ENCODE results near the gene TNFRSF13B.
"Not testable (repeated sequence)": the region's sequence is repeated elsewhere in the genome, so short reads cannot be mapped to it uniquely, and the experiment has no call there.

Gene TNFRSF13B

DNA sequence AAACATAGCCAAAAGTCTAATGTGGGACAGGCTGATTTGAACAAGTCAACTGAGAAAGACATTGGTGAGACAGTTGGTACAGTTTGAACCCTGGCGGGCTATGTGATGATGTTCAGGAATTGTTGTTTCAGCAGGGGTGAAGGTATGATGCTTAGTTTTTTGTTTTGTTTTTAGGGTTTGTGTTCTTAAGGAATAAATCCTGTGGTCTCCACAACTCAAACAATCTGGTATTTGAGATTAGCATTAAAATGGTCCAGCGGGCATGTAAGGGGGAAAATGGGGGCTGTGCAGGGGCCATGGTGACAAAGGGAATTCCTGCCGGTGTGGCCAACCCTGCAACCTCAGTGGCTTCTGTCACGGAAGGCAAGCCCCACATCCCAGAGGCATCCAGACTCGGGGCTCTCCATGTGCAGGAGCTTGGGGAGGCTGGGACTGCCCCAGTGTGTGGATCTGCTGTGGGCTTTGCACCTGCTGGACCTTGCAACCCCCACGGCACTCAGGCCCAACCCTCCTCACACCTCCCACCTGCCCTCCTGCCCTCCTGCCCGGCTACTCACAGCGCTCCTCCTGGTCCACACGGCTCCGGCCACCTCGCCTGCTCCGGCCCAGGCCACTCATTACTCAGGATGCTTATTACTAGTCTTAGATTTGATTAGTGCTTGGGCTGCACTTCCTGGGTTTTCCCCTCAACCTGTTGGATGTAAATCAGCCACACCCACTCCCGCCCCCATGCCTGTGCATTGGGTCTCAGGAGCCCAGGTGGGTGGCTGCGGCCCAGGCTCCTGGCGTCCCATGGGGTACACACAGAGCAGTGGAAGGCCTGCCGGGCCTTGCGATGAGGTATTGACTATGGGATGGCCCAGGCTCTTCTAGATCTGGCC is at the start of gene TNFRSF13B:
Gene TNFRSF13B (minus strand): TSS at position 661 of the 881 bp plus-strand sequence. CDS start 43 bp downstream, at position 618.
- no peak for DNase-seq

DNA sequence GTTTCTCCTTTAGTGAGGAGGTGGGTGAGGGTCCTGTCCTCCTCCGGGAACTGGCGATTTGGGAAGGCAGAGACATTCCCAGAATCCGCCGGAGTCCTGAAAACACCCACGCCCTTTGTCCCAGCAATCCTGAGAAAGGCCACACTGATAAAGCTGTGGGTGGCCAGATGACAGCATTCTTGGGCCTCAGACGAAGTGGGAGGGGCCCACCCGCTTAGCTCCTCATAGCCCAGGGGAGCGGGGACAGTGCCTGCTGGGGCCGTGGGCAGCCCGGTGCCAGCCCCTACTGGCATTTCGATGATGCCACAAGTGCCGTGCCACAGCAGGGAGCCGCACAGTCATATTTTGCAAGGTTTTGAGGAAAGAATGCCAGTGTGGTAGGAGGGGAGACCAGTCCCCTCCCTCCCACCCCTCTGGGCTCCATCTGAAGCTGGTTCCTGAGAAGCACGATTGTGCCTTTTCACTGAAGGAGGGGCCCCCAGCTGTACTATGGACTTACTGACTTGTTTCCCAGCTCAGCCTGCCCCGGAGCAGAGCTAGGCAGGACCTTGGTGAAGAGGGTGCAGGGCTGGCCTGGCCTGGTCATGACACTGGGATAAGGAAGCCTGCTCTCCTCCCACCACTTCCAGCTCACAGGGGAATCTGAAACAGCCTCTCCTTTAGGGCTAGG is 49.4 kb upstream of the TNFRSF13B start:
- no peak for DNase-seq

DNA sequence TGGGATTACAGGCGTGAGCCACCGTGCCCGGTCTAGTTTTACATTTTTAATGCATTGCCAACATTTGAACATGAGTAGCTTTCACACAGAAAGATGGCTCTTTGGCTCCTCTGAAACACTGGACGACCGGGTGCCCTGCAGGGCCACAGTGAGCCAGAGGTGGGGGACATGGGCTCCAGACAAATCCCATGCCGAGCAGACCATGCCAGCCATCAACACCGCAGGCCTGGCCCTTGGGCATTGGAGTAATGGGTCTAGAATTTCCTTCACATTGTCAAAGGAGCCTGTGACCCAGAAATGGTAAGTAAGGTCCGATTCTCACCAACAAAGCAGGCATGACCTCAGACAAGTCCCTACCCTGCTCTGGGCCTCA is 48.9 kb upstream of the TNFRSF13B start:
- DNase-seq = no peak

DNA sequence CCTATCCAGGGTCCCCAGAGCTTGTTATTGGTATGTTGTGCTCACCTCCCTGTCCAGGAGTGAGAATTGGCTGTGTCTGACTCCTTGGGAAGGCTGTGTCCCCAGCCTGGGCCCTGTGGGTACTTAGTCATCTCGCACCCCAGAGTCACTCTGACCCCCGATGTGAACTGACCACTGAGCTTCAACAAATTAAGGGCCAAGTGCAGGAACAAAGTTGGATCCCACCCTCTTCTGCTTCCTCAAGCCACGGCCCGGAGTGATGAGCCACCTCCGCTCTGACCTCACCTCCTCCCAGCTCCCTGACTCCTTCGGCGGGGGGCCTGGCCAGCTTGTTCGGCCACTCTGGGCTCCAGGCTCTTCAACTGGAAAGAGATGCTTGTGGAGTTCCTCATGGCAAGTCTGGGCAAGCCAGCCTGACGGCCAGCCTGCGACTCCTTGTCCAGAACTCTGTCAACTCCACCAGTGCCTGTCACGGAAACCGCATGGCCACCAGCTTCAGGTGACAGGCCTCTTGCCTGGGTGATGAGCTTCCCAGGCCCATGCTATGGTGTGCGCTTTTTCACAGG is 48.1 kb upstream of the TNFRSF13B start:
- no peak for DNase-seq

DNA sequence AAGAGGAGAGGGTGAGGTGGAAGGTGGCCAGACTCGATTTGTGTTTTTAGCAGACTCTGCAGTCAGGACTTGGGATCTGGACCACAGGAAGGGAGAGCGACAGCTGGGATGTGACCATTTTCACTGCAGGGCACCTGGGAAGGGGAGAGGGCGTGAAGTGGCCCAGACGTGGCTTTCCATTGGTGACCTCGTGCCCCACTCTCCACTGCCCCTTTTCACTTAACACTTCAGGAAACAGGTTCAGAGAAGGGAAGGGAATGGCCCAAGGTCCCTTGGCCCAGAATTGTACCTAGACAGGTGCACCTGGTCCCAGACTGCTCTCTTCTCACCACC is 47.5 kb upstream of the TNFRSF13B start:
- DNase-seq = no peak

DNA sequence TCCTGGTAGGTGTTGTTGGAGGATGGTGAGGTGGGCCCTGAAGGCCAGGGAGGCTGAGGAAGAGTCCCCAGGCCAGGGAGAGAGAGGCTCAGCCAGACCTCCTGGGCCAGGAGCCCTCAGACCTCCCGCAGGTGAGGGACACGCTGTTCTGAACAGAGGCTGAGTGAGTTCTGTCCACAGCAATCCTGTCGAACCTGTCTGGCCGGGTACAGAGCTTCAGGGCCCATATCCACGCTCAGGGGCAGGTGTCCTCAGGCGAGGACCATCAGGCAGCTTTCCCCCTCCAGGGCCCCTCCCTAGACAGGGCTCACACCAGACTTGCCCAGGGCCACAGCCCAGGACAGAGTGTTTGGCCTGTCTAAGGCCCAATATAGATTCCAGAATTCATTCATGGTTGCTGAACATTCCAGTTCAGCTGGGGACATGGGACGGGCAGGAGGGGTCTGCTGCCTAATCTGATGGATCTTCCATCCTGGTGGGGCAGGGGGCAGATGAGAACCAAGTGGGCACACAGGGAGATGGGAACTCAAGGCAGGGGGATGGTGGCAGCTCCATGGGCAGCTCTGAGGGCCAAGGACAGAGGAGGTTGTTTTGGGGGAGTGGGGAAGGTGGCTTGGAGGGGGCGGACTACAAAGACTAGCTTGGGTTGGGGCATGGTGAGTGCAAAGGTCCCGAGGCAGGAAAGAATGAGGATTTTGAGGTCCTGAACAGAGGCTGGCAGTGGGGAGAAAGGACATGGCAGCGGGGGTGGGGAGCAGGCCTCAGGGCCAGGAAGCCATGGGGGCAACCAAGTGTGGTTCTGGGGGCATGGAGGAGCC is 46.9 kb upstream of the TNFRSF13B start:
- no peak for DNase-seq

DNA sequence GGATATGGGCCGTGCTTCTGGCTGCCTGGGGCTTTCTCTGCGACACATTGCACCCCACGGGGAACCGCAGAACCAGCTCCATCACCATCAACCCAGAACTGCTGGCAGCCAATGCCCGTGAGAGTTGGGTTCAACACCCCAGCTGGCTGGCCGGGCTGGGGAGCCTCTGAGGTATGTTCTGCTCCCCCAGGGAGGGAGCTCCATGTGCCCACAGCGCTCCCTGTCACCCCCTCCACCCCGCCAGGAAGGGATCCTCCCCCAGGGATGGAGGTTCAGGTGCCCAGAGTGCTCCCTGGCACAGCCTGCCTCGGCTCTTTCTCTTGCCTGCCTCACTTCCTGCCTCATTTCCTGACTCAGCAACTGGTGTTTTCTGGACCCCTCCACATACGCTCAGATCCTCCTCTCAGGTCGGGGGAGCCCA is 46.1 kb upstream of the TNFRSF13B start:
- DNase-seq = no peak

DNA sequence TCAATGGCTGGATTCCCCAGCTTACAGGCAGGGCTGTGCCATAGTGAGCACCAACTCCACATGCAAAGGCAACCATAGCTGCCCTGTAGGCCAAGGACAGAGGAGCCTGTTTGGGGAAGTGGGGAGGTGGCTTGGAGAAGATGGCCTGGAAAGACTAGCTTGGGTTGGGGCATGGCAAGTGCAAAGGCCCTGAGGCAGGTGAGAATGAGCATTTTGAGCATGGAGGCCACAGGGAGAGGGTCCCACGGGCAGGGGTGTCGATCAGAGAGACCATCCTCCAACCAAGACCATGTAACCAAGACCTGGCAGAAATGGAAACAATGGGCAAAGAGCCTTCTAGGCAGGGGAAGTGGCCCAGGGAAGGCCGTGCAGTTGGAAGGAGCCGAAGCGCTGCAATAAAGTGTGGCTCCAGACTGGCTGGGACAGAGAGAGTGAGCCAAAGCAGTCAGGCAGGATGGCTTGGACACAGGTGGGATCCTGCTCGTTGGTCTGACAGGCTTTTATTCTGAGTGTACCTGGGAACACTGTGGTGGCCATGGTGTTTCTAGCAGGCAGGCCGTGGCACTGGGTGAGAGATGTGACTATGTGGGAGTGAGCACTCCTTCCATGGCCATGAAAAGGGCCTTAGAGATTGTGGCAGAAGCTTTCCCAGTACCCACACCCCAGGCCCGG is 45.6 kb upstream of the TNFRSF13B start:
- DNase-seq = no peak

DNA sequence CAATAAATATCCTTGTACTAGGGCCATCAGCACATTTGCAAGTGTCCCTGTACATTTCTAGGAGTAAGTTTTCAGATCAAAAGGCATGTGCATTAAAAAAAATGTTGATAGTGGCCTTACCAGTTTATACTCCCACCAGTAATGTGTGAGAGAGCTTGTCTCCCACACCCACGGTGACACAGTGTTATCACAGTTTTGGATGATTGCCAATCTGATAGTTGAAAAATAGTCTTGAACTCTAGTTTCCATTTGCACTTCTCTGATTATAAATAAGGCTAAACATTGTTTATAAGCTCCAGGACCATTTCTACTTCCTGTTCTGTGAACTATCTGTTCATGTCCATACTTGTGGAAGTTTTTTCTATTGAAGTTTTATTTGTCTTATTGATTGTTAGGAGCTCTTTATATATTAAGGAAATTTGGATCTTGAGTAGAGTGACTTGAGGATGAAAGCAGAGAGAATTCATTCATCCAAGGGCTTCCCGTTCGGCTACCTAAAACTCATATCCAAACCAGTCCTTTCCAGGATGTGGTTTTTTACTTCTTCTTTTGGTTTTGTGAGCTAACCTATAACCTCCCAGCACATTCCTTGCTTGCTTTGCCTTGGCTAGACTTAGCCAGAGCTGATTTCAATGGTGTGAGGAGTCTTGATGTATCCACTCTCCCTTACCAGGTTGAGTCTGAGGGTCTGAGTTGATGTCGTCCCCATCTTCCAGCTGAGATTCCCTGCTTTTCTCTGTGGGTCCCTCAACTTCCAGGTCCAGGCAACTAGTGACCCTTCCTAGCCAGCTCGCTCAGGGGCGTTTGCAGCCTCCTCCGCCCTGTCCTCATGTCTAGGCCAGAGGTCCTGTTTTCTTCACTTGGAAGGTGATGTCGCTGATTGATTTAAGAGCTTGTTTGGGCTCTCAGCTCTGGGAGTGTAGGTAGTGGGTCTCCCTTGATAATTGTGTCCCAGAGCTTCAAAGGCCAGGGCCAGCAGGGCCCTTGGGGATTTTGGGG is 44.6 kb upstream of the TNFRSF13B start:
- not testable (repeated sequence) for DNase-seq

DNA sequence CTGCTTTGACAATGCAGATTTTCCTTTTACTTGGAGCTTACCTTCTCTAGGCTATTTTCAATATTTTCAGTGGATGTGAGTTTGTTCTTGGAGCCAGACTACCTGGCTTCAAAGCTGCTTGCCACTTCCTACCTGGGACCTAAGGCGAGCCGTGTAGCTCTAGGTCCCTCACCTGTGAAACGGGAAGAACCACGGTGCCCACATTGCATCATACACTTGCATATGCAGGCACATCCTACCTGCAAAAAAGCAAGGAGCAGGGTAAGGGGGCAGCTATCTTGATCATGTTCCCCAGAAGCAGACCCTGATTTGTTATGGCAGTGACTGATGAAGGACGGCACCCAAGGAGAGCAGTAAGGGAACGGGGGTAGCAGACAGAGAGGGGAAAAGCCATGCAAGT is 43.3 kb upstream of the TNFRSF13B start:
- DNase-seq = no peak

DNA sequence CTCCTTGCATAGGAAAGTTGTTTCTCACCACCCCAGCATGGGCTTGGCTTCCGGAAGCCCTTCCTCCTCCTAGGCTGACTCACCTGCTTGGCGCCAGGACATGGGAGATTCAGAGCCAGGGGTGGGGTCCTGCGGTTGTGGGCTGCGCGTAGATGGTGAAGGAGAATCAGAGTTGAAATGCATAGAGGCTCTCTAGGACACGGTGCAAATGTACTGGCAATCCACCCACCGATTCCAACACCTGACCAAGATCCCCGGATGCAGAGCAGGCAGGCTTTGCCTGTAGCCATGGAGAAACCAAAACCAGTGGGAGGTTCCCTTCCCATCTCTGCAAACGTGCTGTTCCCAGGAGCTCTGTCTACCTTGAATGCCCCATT is 42.8 kb upstream of the TNFRSF13B start:
- not testable (repeated sequence) for DNase-seq

DNA sequence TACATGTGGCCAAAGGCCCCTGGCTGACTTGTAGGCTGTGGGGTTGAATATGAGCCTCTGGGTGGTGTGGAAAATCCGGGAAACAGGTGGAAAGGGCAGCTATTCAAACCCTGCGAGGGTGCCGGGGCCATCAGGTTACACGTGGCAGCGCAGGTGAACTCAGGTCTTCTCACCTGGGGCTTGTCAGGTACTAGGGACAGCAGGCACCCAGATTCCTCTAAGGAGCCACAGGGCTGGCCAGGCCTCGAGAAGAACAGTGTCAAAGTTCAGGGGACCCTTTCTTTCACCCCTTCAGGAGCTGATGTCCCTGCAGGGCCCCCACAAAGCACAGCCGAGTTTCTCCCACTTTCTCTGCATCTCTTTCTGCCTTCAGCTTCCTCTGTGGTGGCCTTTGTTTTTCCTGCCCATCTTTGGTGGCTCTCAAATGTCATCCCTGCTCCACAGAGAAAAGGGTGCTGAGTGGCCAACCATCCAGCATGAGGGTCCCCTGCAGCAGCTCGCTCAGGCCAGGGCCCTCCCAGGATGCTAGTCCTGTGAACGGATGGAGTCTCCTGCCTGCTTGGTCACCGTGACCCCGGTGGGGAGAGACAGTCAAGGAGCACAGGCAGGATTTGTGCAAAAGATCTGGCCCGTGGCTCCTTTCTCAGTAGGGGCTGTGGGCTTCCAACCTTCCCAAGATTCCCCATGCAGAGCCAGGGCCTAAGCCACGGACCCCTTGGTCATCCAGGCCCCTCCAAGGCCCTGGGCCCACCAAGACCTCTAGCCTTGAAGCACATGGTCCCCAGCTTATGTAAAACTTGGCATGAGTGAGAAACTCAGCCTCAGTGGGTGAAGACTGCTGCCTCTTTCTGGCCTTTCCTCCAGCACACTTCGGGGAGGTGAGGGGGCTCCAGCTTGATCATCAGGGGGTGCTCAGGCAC is 42.2 kb upstream of the TNFRSF13B start:
- not testable (repeated sequence) for DNase-seq

DNA sequence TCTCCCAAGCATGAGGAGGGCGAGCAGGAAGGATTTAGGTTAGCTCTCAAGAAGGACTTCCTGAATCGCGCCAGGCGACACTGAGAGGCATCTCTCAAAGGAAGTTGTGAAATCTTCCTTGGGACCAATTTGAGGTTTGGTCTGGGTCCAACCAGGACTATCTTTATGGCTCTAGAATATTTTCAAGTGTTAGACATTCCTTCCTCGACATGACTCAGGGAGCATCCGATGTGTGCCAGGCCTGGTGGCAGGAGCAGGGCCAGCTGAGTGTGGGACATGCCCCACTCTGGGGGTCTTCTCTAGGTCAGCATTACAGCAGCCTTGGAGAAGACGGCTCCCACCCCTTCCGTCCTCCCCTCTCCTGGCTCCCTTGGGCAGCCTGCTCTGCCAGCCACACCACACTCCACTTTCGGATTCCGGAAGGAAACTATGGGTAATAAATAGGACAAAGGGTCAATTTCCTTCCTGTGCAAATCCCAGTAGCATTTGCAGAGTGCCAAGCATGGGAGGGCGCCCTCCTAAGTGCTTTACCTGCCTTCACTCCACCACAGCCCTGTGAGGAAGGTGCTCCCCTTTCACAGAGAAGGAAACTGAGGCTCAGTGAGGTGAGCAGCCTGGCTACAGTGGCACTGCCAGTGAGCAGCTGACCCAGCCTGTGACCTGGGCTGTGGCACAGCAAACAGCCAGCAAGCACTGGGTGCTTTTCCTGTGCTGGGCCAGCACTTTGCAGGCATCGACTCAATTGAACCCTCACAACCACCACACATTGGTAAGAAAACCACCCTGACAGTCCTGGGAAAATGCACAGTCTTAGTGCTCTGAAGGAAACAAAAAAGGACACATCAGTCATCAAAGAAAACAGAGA is 39.4 kb upstream of the TNFRSF13B start:
- DNase-seq = not testable (repeated sequence)

DNA sequence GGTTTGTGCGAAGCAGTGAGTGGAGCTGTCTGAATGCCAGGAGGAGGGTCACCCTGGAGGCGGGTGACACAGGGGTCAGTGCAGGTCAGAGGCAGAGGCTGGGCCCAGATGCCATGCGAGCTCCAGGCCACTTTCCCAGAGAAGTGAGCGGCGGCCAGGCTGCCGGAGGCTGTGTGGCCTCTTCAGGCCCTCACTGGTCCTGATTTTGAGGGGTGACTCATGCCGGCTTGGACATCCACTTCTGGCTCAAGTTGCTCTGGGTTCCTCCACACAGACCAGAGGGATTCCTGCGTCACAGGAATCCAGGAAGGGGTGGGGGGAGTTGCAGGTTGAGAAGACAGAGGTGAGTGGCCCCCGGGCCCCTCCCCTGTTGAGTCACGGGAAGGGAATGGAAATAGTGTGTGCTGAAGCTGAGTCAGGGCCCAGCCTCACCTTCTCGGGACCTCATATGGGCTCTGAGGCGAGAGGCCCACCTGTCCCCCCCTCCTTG is 38.7 kb upstream of the TNFRSF13B start:
- DNase-seq = not testable (repeated sequence)

DNA sequence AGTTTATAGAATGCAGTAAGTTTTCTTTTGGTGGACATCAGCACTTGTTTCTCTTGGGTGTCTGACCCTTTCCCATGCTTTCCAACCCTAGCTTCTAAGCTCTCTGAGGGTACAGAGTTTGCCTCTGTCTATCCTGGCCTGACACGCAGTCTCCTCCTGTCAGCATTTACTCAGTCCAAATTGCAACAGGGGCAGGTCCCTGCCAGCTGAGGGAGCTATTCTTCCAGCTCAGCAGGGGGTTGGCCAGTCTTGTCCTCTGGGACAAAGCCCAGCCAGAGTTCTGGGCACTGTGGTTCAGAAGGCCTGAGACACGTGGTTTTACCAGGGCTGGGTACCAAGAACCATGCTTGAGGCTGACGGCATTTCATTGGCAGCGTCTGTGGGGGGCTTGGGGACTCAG is 38.1 kb upstream of the TNFRSF13B start:
- DNase-seq = not testable (repeated sequence)

DNA sequence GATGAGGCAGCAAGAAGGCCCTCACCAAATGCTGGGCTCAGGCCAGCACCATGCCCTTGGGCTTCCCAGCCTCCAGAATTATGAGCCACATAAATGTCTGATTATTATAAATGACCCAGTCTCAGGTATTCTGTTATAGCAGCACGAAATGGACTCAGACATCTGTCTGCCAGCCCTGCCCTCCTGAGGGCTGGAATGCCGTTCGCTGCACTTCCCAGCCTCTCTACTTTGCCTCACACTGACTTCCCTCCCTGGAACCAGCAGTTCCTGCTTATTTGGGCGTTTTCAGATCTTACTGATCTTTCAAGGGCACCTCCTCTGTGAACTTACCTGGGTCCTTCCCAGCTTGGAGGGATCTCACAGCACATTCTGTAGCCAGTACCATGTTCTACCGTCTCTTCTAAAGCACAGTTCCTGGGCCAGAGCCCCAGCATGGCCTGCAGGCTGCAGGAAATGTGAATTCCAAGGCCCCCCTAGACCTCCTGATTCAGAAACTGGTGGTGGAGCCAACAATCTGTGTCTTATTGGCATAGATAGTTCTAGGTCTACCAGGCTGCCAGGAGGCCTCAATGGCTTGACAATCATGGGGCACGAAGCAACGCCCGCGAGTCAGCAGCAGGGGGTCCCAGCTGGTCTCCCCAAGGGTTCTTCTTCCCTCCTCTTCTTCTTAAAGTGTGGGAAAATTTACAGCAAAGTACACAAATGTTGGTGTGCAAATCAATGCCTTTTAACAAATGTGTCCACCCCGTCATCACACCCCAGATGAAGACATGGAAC is 36.9 kb upstream of the TNFRSF13B start:
- DNase-seq = not testable (repeated sequence)

DNA sequence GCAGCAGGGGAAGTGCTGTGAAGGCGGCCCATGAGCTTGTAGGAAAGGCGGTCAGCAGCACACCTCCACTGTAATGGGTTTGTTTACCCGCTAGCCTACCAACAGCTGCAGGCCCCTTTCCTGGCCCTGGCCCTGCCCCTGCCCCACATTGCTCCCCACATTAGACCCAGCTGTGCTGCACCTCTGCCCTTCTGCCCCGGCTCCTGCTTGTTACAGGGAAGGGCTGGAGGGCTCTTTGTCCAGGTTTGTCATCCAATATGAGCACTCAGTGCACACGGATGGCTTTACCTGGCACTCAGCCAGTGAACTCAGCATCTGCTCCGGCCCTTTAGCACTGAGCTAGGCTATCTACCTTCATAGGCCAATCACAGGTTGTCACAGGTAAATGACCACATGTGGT is 36.0 kb upstream of the TNFRSF13B start:
- not testable (repeated sequence) for DNase-seq
